ENCODE results near the gene COL20A1.

Gene COL20A1

GRCh38 chr20:63366390-63367365, 73.7 kb downstream of the COL20A1 start:
- POLR2A ChIA-PET, result no interaction called here
- TF ChIP-seq CTCF (IDR thresholded peaks at IDR 0.05; ENCODE audit: control extremely low read depth, extremely low read depth, low read depth, missing control alignments), result no peak
- no peak for DNase-seq (ENCODE audit: extremely low spot score)
- CTCF ChIA-PET, result interaction anchor here (1.2 kb wide), 1 partner anchor 14 kb away, joined by 4 read pairs; no protein-coding TSS in a partner anchor

GRCh38 chr20:63367446-63368055, 74.6 kb downstream of the COL20A1 start:
- POLR2A ChIA-PET, result no interaction called here

GRCh38 chr20:63368151-63368550, 75.2 kb downstream of the COL20A1 start:
- CTCF ChIA-PET, result no interaction called here
- no peak for TF ChIP-seq CTCF (IDR thresholded peaks at IDR 0.05; ENCODE audit: control extremely low read depth, extremely low read depth, low read depth, missing control alignments)
- DNase-seq (ENCODE audit: extremely low spot score), result no peak
- POLR2A ChIA-PET, result no interaction called here

More at GRCh38 chr20:63367446-63368055, 74.6 kb downstream of the COL20A1 start:
- CTCF ChIA-PET, result no interaction called here
- DNase-seq (ENCODE audit: extremely low spot score), result no peak
- TF ChIP-seq CTCF (IDR thresholded peaks at IDR 0.05; ENCODE audit: control extremely low read depth, extremely low read depth, low read depth, missing control alignments), result no peak

DNA sequence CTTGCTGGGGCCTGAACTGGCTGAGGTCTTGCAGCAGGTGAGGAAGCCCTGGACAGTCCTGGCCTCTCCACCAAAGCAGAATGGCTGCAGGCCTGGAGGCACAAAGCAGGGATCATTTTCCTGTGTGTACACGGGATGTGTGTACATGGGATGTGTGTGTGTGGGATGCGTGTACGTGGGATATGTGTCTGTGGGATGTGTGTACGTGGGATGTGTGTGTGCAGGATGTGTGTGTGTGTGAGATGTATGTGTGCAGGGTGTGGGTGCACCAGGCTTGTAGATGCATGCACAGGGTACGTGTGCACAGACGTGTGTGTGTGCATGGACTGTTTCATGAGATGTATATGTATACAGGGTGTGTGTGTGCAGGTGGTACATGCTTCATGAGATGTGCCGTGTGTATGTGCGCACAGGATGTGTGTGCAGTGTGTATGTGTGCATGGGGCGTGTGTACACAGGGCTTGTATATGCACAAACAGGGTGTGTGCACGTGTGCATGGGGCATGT, 76.1 kb downstream of the COL20A1 start:
- DNase-seq (ENCODE audit: extremely low spot score), result no peak
- TF ChIP-seq CTCF (IDR thresholded peaks at IDR 0.05; ENCODE audit: control extremely low read depth, extremely low read depth, low read depth, missing control alignments), result no peak
- POLR2A ChIA-PET, result no interaction called here
- CTCF ChIA-PET, result no interaction called here

GRCh38 chr20:63369724-63370617, 77.0 kb downstream of the COL20A1 start:
- CTCF ChIA-PET, result interaction anchor here (1.1 kb wide), 1 partner anchor 12 kb away, joined by 4 read pairs; no protein-coding TSS in a partner anchor
- no peak for TF ChIP-seq CTCF (IDR thresholded peaks at IDR 0.05; ENCODE audit: control extremely low read depth, extremely low read depth, low read depth, missing control alignments)
- DNase-seq (ENCODE audit: extremely low spot score), result no peak
- POLR2A ChIA-PET, result no interaction called here
